Tibial artery (tissue), 4 donors: Measurements from ENCODE around the gene SLC4A5.
"Not testable (repeated sequence)": the region's sequence is repeated elsewhere in the genome, so short reads cannot be mapped to it uniquely, and the experiment has no call there.

Experiments
- DNase-seq, 2 donors: peaks; one replicate each; pipeline ENCODE4 v3.0.0-alpha.2; 2019
- H3K27ac ChIP-seq, 2 donors: fragments of 200-600 bp; sonication (generic) in 1 of 2; 1 replicate in 1 of 2; 2 replicates in 1 of 2; pipeline ENCODE4 v1.5.1; 2018 to 2019; ENCODE audit warnings: mild to moderate bottlenecking in 1 of 2
- H3K27me3 ChIP-seq, 2 donors: fragments of 200-600 bp; sonication (generic) in 1 of 2; one replicate each; pipeline versions ENCODE4 v1.5.1 to v1.6.0; 2016 to 2019
- H3K36me3 ChIP-seq, 3 donors: fragments of 200-600 bp; sonication (generic) in 2 of 3; one replicate each; pipeline ENCODE4 v1.5.1; 2016 to 2019; ENCODE audit warnings: mild to moderate bottlenecking in 2 of 3
- H3K4me1 ChIP-seq, 4 donors: fragments of 200-600 bp; sonication (generic) in 2 of 4; 1 replicate in 3 of 4; 2 replicates in 1 of 4; pipeline ENCODE4 v1.5.1; 2016 to 2019
- H3K4me3 ChIP-seq, 2 donors: fragments of 200-600 bp; sonication (generic) in 1 of 2; 1 replicate in 1 of 2; 2 replicates in 1 of 2; pipeline ENCODE4 v1.5.1; 2018 to 2019; ENCODE audit warnings: mild to moderate bottlenecking in 2 of 2
- H3K9me3 ChIP-seq, 3 donors: fragments of 200-600 bp; sonication (generic) in 1 of 3; one replicate each; pipeline ENCODE4 v1.5.1; 2016 to 2019
- intact Hi-C: fragments of 100-400 bp; cut with DNase I; formaldehyde crosslinking; loops from one replicate; pipeline ENCODE4 v1.15.0; 2023; ENCODE audit warnings: low total_unique reads
- TF ChIP-seq, protein P1 (sequence below), 2 experiments: fragments of 200-600 bp in 1 of 2; fragments of 450-650 bp in 1 of 2; IDR thresholded peaks; one replicate each; pipeline ENCODE4 v1.5.1; 2017 to 2019; ENCODE audit warnings: antibody characterized with exemption in 2 of 2, mild to moderate bottlenecking in 1 of 2, moderate library complexity in 1 of 2

The SLC4A5 gene

GRCh38 chr2:74222300-74222650 is 120.9 kb downstream of the SLC4A5 start:
- H3K4me3 ChIP-seq = no peak overlapping the region
- intact Hi-C loops = no loop called here
- H3K27me3 ChIP-seq = no peaks in the 10 kb centered on the region
- TF ChIP-seq, protein P1, sequence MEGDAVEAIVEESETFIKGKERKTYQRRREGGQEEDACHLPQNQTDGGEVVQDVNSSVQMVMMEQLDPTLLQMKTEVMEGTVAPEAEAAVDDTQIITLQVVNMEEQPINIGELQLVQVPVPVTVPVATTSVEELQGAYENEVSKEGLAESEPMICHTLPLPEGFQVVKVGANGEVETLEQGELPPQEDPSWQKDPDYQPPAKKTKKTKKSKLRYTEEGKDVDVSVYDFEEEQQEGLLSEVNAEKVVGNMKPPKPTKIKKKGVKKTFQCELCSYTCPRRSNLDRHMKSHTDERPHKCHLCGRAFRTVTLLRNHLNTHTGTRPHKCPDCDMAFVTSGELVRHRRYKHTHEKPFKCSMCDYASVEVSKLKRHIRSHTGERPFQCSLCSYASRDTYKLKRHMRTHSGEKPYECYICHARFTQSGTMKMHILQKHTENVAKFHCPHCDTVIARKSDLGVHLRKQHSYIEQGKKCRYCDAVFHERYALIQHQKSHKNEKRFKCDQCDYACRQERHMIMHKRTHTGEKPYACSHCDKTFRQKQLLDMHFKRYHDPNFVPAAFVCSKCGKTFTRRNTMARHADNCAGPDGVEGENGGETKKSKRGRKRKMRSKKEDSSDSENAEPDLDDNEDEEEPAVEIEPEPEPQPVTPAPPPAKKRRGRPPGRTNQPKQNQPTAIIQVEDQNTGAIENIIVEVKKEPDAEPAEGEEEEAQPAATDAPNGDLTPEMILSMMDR (IDR thresholded peaks at IDR 0.05) = no peak
- DNase-seq = no peak
- no peaks in the 10 kb centered on the region for H3K9me3 ChIP-seq
- H3K27ac ChIP-seq = no peak overlapping the region
- peaks cover 19 to 40% (median 20%) of the 10 kb centered on the region in 3 donors for H3K36me3 ChIP-seq
- H3K4me1 ChIP-seq = peaks cover 0 to 36% (median 22%) of the 10 kb centered on the region in 4 donors

DNA sequence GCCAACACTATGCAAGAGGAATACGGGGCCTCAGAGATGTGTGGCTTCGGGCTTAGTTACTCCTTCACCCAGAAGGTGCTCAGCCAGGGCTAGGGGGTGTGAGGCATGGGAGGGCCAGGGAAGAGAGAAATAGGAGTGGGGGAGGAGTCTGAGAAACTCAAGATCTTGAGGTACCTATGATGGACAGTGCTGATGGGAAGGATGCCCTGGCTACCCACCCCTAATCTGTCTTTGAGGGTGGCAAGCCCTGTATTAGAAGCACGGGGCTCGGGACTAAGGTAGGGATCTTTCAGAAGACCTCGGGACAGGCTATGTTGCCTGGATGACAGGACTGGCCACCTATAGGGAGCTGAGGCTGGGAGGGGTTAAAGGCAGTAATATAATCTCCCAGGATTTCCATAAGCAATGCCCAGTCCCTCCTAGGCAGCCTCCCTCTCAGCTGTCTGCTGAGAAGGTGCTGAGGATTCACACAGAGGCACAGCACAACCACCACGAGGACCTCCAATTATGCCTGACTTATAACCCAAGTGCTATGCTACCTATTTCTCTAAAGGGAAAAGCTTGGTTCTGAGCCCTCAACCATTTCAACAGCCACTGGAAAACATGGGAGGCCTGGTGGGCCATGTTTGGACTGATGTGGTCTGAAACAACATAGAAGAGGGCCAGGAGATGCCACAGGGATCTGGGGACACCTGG is 121.5 kb downstream of the SLC4A5 start:
- H3K27me3 ChIP-seq = no peaks in the 10 kb centered on the region
- peaks cover 0 to 31% (median 17%) of the 10 kb centered on the region in 4 donors for H3K4me1 ChIP-seq
- no peak overlapping the region for H3K27ac ChIP-seq
- no peaks in the 10 kb centered on the region for H3K9me3 ChIP-seq
- intact Hi-C loops = no loop called here
- no peak overlapping the region for H3K4me3 ChIP-seq
- no peak for DNase-seq
- TF ChIP-seq, protein P1 (IDR thresholded peaks at IDR 0.05) = no peak
- H3K36me3 ChIP-seq = peaks cover 20 to 46% (median 24%) of the 10 kb centered on the region in 3 donors

DNA sequence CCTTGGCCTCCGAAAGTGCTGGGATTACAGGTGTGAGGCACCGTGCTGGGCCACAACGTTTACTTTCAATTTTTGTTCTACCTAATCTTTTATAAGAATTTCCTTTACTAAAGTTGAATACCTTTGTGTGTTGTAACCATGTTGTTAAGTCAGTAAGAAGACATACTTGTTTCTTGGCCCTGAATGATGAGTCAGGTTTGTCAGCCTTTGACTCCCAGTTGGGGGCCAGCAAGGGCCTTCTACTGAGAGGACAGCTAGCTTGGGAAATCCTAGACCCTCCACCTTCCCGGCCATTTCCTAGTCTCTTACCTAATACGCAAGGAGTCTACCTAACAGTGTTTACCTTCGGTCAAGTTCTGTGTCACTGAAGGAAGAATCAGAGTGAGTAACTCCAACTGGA is 122.1 kb downstream of the SLC4A5 start:
- H3K36me3 ChIP-seq = peaks cover 21 to 52% (median 30%) of the 10 kb centered on the region in 3 donors
- TF ChIP-seq, protein P1 (IDR thresholded peaks at IDR 0.05) = no peak

GRCh38 chr2:74219846-74220486 is 123.2 kb downstream of the SLC4A5 start:
- intact Hi-C loops = no loop called here
- H3K4me3 ChIP-seq = no peak overlapping the region
- peaks cover 0 to 13% (median 3%) of the 10 kb centered on the region in 4 donors for H3K4me1 ChIP-seq
- TF ChIP-seq, protein P1 (IDR thresholded peaks at IDR 0.05) = no peak
- DNase-seq = no peak
- H3K9me3 ChIP-seq = no peaks in the 10 kb centered on the region
- H3K27me3 ChIP-seq = no peaks in the 10 kb centered on the region
- no peak overlapping the region for H3K27ac ChIP-seq
- H3K36me3 ChIP-seq = peaks cover 33 to 62% (median 40%) of the 10 kb centered on the region in 3 donors

More for the DNA sequence above, 122.1 kb downstream of the SLC4A5 start:
- H3K9me3 ChIP-seq = no peaks in the 10 kb centered on the region
- DNase-seq = no peak
- peaks cover 0 to 24% (median 11%) of the 10 kb centered on the region in 4 donors for H3K4me1 ChIP-seq
- intact Hi-C loops = no loop called here
- H3K4me3 ChIP-seq = no peak overlapping the region
- no peaks in the 10 kb centered on the region for H3K27me3 ChIP-seq
- no peak overlapping the region for H3K27ac ChIP-seq

- Histone ChIP-seq H3K27me3 (no peaks in the 10 kb centered on the region), H3K4me3 (no peak overlapping the region), H3K9me3 (no peaks in the 10 kb centered on the region), H3K27ac (no peak overlapping the region), H3K36me3 (peaks cover 64 to 88% (median 74%) of the 10 kb centered on the region in 3 donors), H3K4me1 (no peaks in the 10 kb centered on the region)
- intact Hi-C loops = no loop called here
- TF ChIP-seq, protein P1 (IDR thresholded peaks at IDR 0.05) = no peak
- no peak for DNase-seq
Measured at GRCh38 chr2:74216642-74217041, 126.6 kb downstream of the SLC4A5 start.

- H3K36me3 ChIP-seq = peaks cover 73 to 88% (median 82%) of the 10 kb centered on the region in 3 donors
- H3K27ac ChIP-seq, H3K9me3 ChIP-seq, H3K4me3 ChIP-seq, H3K4me1 ChIP-seq, H3K27me3 ChIP-seq, intact Hi-C loops, DNase-seq: not testable (repeated sequence)
Measured at GRCh38 chr2:74215771-74216170, 127.4 kb downstream of the SLC4A5 start.
